ENCODE data around the gene LAS1L.
A peak's percentile ranks its signal among the peaks of the same experiment; 100 is the strongest.
"Not testable (repeated sequence)": the region's sequence is repeated elsewhere in the genome, so short reads cannot be mapped to it uniquely, and the experiment has no call there.

The LAS1L gene

GRCh38 chrX:65536291-65536690 is 1.7 kb upstream of the LAS1L start:
- no peak for TF ChIP-seq CTCF (conservative IDR thresholded peaks at IDR 0.05; ENCODE audit: low read depth, low read length)
- H3K4me3 ChIP-seq (ENCODE audit: low read length): no peak overlapping the region
- no peak for DNase-seq (ENCODE audit: low read depth)

- no peak overlapping the region for H3K4me3 ChIP-seq (ENCODE audit: low read length)
- no peak for DNase-seq (ENCODE audit: low read depth)
- TF ChIP-seq CTCF (conservative IDR thresholded peaks at IDR 0.05; ENCODE audit: low read depth, low read length): no peak
These were observed 2.6 kb downstream of the LAS1L start for GRCh38 chrX:65532016-65532415.

GRCh38 chrX:65528705-65529340 is 5.8 kb downstream of the LAS1L start:
- peak; percentile 100 for TF ChIP-seq CTCF (conservative IDR thresholded peaks at IDR 0.05; ENCODE audit: low read depth, low read length)
- no peak for DNase-seq (ENCODE audit: low read depth)
- no peak overlapping the region for H3K4me3 ChIP-seq (ENCODE audit: low read length)

GRCh38 chrX:65528293-65528692 is 6.3 kb downstream of the LAS1L start:
- no peak overlapping the region for H3K4me3 ChIP-seq (ENCODE audit: low read length)
- TF ChIP-seq CTCF (conservative IDR thresholded peaks at IDR 0.05; ENCODE audit: low read depth, low read length): no peak
- DNase-seq (ENCODE audit: low read depth): no peak

- DNase-seq (ENCODE audit: low read depth): no peak
- H3K4me3 ChIP-seq (ENCODE audit: low read length): no peak overlapping the region
- no peak for TF ChIP-seq CTCF (conservative IDR thresholded peaks at IDR 0.05; ENCODE audit: low read depth, low read length)
These were observed 10.4 kb downstream of the LAS1L start for GRCh38 chrX:65524139-65524538.

- TF ChIP-seq CTCF (conservative IDR thresholded peaks at IDR 0.05; ENCODE audit: low read depth, low read length): no peak
- H3K4me3 ChIP-seq (ENCODE audit: low read length): no peak overlapping the region
- DNase-seq (ENCODE audit: low read depth): no peak
These were observed 11.7 kb downstream of the LAS1L start for GRCh38 chrX:65522739-65523372.

- H3K4me3 ChIP-seq (ENCODE audit: low read length); DNase-seq (ENCODE audit: low read depth): not testable (repeated sequence)
These were observed 15.1 kb downstream of the LAS1L start for GRCh38 chrX:65519530-65519929.

GRCh38 chrX:65518980-65519379 is 15.6 kb downstream of the LAS1L start:
- H3K4me3 ChIP-seq (ENCODE audit: low read length); DNase-seq (ENCODE audit: low read depth): not testable (repeated sequence)

Measured in retinal pigment epithelial cell (primary cell).